Hematopoietic multipotent progenitor cell treated with erythropoietin and hydrocortisone succinate and interleukin-3 and kit ligand, for 8 days (in vitro differentiated cells): Measurements from ENCODE around the gene DDX10.
A peak's percentile ranks its signal among the peaks of the same experiment; 100 is the strongest.

ENCODE experiments used
- DNase-seq: peaks from one replicate; pipeline ENCODE4 v3.0.0-alpha.2; 2015

Gene DDX10

DNA sequence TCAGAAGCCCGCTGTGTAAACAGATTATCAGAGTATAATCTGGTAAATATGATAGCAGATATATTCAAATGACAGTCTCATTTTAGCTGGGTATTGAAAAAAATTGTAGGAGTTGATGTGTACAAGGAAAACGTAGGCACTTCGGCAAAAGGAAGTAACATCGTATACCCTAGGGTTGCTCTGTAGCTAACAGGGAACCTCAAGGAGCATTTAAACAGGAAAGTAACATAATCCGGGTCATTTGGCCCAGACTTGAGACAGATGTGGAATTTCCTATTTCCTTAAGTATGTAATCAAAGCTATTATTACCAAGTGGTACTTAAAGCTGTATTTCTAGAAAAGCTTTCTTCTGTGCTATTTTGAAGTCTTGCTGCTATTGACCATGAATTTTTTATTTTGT lies 215.6 kb downstream of the DDX10 start:
- no peak for DNase-seq

DNA sequence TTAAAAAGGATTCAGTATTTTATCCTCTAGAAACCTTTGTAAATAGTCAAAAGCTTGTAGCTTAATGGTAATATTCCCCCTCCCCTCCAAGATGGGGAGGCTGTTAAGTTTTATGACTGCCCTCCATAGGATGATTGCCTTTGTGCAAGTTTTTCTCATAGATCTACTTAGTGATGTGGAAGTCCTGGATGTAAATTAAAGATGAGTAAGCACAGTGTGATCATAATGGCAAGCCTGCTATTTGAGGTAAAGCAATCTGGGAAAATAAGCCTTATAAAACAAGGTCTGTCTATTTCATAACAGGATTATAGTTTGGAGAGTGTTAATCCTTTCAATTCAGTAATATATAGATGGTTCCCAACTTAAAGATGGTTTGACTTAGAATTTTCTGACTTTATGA lies 216.3 kb downstream of the DDX10 start:
- no peak for DNase-seq

DNA sequence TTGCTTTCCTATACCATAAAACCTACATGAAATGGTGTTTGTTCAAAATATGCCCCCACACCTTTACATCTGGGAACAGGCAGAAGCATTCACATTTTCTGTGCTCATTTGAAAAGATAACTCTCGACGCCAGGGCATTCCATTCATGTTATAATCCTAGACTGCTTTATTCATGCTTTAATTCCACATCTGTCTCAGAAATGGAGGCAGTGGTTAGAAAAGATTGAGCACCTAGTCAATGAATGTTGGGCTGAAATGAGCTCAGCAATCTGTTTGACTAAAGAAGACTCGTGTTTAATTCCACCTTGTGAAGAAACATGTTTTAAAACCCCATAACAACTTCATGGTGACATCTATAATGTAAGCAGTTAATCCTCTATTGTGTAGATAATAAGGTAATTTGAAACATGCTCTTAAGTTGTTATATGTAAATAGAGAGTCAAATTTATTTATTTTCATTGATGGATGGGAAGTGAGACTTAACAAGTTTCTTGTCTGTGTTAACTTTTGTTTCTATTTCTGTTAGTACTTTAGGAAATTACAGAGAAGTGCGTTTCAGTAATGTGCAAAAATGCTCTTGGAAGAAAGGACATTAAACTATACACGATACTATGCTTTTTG lies 217.5 kb downstream of the DDX10 start:
- DNase-seq, result no peak

DNA sequence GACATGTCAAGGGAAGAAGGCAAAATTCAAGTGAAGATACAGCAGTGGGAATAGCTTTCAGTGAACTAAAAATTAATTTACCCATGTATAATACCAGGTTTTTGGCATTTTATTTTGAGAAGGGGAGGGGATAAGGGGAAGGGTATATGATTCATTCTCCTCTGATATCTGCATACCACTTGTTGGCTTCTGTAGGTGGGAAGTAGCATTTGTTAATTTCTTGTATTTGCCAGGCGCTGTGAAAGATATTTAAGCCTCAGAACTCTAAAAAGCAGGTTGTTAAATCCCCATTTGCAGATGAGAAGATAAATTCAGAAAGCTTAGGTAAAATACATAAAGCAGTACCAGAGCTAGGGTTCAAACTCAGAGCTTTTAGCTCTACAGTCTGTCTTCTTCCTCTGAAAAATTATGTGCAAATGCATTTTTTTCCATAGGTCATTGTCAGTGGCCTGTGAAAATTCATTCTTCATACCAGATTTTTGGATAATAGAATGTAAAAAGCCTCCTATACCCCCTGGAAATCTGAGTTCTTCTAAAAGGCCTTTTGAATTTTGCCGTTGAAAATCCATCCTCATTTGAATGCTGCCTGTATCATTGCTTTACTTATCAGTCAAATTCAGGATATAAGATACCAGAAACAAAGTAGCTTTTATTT lies 221.3 kb downstream of the DDX10 start:
- no peak for DNase-seq

DNA sequence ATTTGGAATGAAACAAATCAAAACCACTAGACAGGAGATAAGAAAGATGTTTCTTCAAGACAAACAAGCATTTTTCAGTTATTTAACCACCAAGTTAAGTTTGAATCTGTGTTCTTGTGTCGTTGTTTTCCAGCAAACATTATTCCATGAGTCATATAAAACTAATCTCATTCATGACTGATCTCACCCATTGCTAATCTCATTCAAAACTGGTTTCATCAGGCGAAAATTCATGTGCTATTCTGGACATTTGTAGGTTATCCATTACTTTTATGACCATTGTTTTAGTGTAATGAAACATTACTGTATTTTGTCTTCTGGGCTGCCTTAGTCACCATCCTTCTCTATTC lies 221.8 kb downstream of the DDX10 start:
- no peak for DNase-seq

DNA sequence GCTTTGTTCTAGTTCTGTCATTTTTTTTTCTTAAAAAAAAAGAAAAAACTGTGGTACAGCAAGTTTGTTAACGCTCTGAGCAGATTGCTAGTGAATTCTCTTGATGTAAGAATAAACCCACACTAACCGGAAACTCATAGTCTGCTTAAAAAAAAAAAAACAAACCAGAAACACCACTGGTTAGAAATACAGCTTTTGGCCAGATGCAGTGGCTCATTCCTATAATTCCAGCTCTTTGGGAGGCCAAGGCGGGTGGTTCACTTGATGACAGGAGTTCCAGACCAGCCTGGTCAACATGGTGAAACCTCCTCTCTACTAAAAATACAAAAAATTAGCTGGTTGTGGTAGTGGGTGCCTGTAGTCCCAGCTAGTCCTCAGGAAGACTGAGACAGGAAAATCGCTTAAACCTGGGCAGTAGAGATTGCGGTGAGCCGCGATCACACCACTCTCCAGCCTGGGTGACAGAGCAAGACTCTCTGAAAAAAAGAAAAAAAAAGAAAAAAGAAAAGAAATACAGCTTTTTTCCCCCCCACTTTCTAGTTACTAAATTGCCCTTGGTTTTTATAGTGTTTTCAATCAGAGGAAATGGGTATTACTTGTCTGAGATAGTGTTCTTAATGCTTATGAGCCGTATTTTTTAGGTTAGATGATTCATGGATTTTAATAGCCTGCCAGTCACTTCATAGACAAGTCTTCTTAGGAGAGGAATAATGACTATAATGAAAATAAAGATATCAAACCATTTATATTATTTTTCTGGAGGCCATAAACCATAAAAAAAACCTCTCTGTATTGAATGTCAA lies 222.8 kb downstream of the DDX10 start:
- no peak for DNase-seq

DNA sequence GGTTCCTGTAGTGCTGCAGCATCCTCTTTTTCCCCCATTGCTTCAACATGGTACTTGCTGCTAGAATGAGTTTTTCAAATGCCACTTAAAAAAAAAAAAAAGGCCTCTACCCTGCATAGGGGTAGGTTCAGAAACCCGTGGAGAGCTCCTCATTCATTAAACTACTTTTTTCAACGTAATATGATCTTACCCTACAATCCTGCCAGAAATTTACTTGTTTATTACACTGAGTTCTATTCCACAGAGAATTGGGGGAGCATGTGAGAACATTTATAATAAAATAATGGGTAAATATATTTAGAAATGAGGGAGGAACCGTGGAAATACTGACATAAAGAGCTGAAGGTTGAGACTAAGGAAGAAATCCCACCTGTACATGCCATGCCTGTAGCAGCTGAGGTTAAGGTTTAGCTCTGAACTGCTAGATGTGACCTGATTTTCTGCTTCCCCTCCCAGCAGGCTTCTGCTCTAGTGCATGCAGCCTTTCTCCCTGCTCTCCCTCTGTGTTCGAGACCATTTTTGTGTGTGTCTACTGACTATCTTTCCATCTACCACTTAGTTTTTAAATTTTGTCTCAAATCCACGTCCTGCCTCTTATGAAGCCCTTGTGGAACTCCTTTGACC lies 225.7 kb downstream of the DDX10 start:
- DNase-seq, result no peak

DNA sequence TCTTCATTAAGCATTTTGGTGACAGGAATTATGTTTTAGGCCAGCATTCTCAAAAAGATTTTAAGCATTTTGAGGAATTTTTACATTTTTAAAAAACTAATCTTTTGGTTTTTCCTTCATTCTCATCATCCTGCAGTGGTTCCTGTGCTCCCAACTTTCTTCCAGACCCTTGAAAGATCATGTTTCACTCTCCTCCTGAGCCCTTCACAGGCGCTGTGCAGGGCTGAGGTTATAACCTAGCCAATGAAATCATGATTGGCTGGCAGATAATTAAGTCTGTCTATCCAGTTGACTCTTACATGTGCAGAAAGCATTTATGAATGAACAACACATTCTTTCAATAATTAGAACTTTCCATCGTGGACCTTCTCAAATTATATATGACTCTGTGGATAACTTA lies 226.3 kb downstream of the DDX10 start:
- DNase-seq, result no peak

DNA sequence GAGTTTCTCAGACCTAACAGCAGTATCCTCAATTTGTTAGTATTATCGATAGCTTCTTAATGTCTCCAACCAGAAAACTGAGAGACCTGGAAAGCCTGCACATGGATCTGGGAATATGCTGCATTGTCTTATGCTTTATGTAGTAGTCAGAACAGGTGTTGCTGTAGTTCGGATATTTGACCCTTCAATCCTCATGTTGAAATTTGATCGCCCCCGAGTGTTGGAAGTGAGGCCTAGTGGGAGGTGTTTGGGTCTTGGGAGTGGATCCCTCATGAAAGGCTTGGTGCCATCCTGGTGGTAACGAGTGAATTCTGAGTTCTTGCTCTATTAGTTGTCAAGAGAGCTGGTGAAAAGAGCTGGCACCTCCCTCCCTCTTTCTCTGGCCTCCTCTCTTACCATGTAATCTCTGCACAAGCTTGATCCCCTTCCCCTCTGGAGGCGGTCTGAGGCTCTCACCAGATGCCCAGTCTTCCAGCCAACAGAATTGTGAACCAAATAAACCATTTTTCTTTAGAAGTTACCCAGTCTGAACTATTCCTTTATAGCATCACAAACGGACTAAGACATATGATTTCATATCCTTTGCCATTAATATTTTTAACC lies 227.1 kb downstream of the DDX10 start:
- DNase-seq, result no peak

DNA sequence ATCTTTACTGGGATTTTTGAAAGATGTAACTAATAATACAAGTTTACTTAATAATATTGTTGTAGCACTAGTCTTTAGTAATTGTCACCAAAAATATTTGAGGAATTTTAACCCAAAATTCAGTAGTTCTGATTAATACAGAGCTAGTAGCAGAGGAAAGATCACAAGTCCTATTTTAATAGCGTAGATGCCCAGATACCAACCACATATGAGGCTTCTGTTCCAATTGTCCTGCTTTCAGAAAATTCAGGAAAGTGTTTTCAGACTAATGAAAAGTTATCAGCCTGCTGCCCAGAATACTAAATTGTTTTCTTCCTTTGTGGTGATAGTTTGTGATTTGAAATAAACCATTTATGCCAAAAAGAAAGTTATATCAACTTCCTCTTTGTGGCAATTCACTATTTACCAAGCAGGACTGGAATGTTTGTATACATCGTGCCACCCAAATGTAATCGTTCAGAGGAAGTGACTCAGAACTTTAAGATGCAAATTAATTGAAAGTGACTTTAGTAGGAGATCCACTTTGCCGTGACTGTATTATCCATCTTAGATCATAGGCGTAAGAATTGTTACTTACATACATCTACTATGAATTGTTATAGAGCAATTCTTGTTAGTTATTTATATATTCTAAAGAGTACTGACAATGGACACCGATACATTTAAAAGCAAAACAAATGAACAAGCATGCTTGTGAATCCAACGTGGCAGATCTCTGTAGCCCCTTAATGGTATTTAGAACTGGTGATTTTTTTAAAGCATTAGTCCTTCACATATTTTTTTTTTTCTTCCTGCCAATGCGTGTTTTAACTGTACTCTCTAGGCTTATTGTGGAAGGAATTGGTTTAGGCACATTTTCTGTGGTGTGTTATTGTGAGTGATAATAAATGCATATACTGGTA lies 231.0 kb downstream of the DDX10 start:
- peak; percentile 39 for DNase-seq

DNA sequence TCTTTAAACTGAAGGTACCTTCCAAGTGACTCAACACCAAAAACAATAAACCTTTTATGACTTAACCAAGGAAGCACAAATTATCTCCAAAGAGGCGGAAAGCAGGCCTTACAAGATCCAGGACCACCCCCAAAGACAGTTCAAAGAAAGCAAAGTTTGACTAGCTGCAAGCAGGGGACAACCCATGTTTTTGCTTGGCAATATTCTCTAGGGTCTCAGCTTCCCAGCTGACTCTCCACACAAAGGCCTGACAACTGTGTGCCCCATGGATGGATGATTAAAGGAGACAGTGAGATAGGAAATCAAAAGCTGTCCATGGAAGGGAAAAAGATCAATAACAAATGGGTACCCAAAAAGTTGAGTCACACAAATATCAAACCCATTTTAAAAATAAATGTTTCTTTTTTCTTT lies 232.2 kb downstream of the DDX10 start:
- DNase-seq, result no peak

DNA sequence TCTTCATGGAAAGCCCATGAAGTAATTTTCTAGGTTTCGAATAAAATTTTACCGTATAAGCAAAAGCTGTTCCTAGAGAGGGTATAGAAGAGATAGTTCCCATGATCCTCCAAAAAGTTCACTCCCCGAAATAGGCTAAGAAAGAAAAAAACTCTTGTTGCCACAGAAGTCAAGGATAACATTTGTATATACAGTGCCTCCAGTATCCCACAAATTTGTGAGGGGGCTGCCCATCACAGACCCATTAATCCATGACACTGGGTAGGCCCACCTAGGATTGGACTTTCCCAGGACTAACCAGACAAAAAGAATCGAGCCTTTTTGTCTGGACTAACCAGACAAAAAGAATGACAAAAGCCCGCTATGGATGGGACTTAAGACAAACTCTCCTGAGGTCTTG lies 233.0 kb downstream of the DDX10 start:
- DNase-seq, result no peak

DNA sequence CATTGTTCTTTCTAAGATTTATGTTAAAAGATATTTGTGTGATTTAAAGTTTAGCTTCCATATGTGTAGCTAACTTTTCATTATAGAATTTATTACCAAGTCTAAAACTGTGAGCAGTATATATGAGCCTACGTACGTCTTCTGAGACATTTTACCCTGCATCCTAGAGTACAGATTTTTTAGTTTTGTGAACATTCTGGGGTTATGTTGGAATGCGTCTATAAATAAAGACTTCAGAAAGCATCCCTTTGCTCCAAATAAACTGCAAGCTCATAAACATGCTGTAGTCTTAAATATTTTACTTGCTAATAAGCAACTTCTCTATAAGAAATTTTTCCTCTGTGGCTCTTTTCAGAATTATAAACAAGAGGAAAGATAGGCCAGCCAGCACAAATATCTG lies 236.5 kb downstream of the DDX10 start:
- DNase-seq, result no peak

DNA sequence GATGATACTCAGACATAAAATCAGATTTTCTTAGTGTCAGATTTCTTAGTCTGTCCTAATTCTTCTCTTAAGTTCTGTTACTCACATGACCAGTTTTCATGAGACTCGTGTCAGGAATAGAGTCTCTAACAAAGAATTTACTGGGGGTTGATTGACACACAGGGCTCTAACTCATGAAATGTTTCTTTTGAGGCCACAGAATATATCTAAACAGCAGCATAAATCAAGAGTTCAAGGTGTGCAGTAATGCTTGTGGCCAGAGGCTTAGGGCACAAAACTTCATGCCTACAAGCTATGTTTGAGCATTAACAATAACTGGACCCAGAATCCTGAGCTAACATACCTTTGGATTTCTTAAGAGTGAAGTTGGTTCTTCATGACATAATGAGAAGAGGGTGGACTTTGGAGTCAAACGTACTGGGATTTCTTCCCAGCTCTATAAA lies 237.2 kb downstream of the DDX10 start:
- no peak for DNase-seq

DNA sequence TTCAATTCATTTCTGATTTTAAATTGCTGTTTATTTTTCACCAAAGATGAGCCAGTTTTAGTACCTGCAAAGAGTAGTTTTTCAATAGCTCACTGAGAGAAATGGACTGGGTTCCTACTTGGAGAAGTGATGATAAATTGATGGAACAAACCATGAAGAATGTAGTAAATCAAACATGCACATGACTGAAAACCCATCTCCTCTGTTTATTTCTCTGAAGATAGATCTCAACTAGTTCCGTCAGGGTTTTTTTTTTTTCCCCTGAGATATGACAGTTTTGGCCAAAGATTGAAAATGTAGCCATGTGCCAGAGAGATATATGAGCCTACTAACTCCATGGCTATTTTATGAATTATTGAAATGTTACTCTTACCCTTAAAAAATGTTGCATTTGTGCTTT lies 239.6 kb downstream of the DDX10 start:
- no peak for DNase-seq

DNA sequence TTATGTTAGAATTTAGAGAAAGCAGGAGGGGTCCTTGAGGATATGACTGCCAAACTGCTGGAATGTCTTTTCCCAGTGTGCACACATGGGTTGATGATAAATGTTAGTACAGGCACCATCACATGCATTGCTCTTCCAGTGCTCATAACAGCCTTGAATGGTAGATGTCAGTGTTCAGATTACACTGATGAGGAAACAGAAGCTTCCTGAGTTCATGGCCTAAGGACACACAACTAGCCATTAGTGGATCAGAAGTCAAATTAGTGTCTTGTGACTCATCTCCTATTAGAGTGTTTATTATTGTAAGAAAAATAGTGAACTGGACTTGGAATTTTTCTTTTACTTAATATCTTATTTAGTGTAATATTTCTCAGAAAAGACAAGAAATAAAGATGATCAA lies 241.5 kb downstream of the DDX10 start:
- no peak for DNase-seq

DNA sequence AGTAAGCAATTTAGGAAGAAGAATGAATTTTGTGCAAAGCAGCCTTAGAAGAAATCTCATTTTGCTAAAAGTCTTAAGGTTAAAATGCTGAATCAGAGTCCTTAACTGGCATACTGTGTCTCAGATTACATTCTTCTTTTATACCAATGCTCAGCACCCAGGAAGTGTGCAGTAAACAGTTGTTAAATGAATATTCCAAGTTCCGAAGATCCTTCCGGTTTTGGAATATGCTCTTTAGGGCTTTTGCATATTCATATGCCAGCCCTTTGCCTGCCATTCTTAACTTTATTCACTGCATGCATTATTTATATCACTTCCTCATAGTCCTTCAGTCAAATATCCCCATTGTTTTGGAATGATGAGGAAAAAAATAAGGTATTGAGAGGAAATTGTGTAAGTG lies 242.0 kb downstream of the DDX10 start:
- DNase-seq, result no peak

DNA sequence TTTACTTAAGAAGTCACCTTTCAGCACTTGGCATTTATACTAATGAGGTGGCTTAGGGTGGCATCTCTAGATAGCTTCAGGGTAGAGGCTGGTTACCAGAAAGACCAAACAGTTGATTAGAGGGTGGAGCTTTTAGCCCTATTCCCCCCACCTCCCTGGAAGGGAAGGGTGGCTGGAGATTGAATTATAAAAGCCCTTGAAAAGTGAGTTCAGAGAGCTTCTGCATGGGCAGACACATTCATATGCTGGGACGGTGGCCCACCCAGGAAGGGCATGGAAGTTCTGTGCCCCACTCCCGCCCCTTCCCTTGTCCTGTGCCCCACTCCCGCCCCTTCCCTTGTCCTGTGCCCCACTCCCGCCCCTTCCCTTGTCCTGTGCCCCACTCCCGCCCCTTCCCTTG lies 244.2 kb downstream of the DDX10 start:
- DNase-seq, result no peak

DNA sequence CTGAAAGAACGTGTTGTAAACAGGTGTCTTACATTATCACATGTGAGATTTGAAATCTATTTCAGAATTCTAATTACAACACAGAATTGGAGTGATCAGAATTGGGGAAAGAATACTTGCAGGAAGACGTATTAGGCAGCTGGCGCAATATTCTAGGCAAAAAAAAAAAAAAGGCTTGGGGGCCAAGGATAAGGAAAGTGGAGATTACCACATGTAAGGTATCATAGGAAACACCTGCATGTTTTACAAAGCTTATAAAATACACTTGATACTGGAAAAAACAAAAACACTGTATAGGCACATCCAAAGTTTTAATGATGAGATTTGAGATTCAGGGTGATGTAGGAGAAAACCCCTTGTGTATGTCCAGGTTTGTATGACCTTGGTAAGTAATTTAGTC lies 245.1 kb downstream of the DDX10 start:
- no peak for DNase-seq

DNA sequence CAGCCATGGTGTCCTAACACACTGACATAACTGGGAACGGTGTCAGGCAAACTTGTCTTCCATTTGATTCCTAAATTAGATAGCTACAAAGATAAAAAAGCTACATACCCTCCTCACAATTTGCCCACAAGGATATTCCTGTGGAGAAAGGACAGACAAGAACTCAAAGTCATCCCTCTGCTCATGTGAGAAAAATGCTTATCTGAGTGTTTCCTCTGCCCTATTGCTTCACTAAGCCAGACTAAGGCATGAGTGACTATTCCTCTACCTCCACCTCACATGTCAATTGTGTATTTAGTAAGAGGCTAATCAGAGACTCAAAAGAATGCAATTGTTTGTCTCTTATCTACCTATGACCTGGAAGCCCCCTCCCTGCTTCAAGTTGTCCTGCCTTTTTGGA lies 247.7 kb downstream of the DDX10 start:
- DNase-seq, result no peak

DNA sequence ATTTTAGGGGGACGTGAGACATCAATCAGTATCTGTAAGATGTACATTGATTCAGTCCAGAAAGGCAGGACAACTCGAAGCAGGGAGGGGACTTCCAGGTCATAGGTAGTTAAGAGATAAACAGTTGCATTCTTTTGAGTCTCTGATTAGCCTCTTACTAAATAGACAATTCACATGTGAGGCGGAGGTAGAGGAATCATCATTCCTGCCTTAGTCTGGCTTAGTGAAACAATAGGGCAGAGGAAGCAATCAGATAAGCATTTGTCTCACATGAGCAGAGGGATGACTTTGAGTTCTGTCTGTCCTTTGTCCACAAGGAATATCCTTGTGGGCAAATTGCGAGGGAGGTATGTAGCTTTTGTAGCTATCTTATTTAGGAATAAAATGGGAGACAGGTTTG lies 248.3 kb downstream of the DDX10 start:
- DNase-seq, result no peak

DNA sequence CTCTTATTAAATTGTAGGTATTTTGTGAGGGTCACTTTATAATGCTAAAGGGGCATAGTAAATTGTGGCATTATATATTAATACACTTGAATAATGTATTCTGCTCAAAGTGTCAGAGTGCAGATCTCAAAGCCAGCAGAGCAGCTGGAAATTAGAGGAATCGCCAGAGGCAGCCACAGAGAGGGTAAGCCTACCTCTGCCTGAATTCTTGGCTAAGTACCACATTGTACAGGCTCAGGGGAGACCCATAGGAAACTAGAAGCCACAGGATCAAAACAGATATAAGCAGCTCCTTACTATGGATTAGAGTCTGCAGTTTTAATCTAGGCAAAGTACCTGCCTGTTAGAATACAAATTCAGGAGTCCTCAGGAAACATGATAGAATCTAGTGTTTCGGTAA lies 249.3 kb downstream of the DDX10 start:
- no peak for DNase-seq
